GM23248 (cell line): ENCODE data around the gene DNMT3B. TPM values are rescaled to one million over a fixed set of nuclear protein-coding genes. Genes with fewer than 3 reads are reported as not detected.

Experiments used
- DNase-seq: peaks from one replicate; pipeline ENCODE4 v3.0.0-alpha.2; 2015
- H2AFZ ChIP-seq: fragments of 200-600 bp; sonication (generic); 2 replicates; pipeline ENCODE4 v1.6.1; 2016; ENCODE audit warnings: antibody characterized with exemption
- H3F3A ChIP-seq: fragments of 200-600 bp; sonication (generic); 2 replicates; pipeline ENCODE4 v1.6.1; 2016; ENCODE audit warnings: mild to moderate bottlenecking, antibody characterized with exemption, mixed run types; ENCODE audit not compliant: insufficient read depth
- H3K27ac ChIP-seq: fragments of 200-600 bp; sonication (generic); 2 replicates; pipeline ENCODE4 v1.5.1; 2016; ENCODE audit warnings: mild to moderate bottlenecking
- H3K27me3 ChIP-seq: fragments of 200-600 bp; sonication (generic); replicated peaks from 2 replicates; pipeline ENCODE4 v1.6.1; 2016; ENCODE audit warnings: mild to moderate bottlenecking; ENCODE audit not compliant: insufficient read depth
- H3K36me3 ChIP-seq: fragments of 200-600 bp; sonication (generic); 2 replicates; pipeline ENCODE4 v1.6.1; 2016; ENCODE audit warnings: low read depth, mild to moderate bottlenecking
- H3K4me1 ChIP-seq: fragments of 200-600 bp; sonication (generic); 2 replicates; pipeline ENCODE4 v1.6.1; 2016; ENCODE audit warnings: mild to moderate bottlenecking; ENCODE audit not compliant: insufficient read depth
- H3K4me2 ChIP-seq: fragments of 200-600 bp; sonication (generic); one replicate; pipeline ENCODE4 v1.6.1; 2016; ENCODE audit warnings: mild to moderate bottlenecking; ENCODE audit not compliant: unreplicated experiment
- H3K4me3 ChIP-seq: fragments of 200-600 bp; sonication (generic); 2 replicates; pipeline ENCODE4 v1.5.1; 2016; ENCODE audit warnings: mild to moderate bottlenecking
- H3K79me2 ChIP-seq: fragments of 200-600 bp; sonication (generic); 2 replicates; pipeline ENCODE4 v1.6.1; 2016; ENCODE audit warnings: mild to moderate bottlenecking; ENCODE audit not compliant: insufficient read depth
- H3K9ac ChIP-seq: fragments of 200-600 bp; sonication (generic); 2 replicates; pipeline ENCODE4 v1.6.1; 2016; ENCODE audit warnings: mild to moderate bottlenecking
- H3K9me2 ChIP-seq: fragments of 200-600 bp; sonication (generic); 2 replicates; pipeline ENCODE4 v1.6.1; 2016; ENCODE audit warnings: mixed run types, mild to moderate bottlenecking, moderate library complexity; ENCODE audit not compliant: insufficient read depth
- H3K9me3 ChIP-seq: fragments of 200-600 bp; sonication (generic); one replicate; pipeline ENCODE4 v1.6.1; 2017; ENCODE audit warnings: low read depth
- H4K20me1 ChIP-seq: fragments of 200-600 bp; sonication (generic); 2 replicates; pipeline ENCODE4 v1.6.0; 2016; ENCODE audit not compliant: insufficient read depth
- EZH2 ChIP-seq: fragments of 200-600 bp; sonication (generic); IDR thresholded peaks from 2 replicates; pipeline ENCODE4 v1.6.1; 2018; ENCODE audit warnings: antibody characterized with exemption, mild to moderate bottlenecking; ENCODE audit not compliant: insufficient read depth, poor library complexity, severe bottlenecking
- EZH2phosphoT487 ChIP-seq: fragments of 200-600 bp; sonication (generic); IDR thresholded peaks from 2 replicates; pipeline ENCODE4 v1.6.1; 2018; ENCODE audit warnings: antibody characterized with exemption, moderate library complexity, mild to moderate bottlenecking, low read depth; ENCODE audit not compliant: insufficient read depth
- WGBS, 2 experiments: methylation state at CpG; one replicate each; pipeline ENCODE4 v1.1.6; 2015 to 2017; ENCODE audit warnings: low lambda C conversion rate in 2 of 2, low coverage in 1 of 2; ENCODE audit errors: missing lambda C conversion rate in 2 of 2; 5-methylcytosine and 5-hydroxymethylcytosine counted together
- in situ Hi-C: fragments of 300-500 bp; cut with MboI; formaldehyde crosslinking; loops from 2 replicates; pipeline ENCODE4 v1.15.0; 2020
- polyA plus RNA-seq: library from polyadenylated mRNA; unstranded; fragments of >200 nt; fragmentation: Nextera tagmentation; extraction: Ambion mirVana; gene quantifications from 2 replicates; pipeline ENCODE4 v1.2.1, GENCODE V29; 2016
- total RNA-seq: library from RNA; depleted of rRNA; stranded (reverse); fragments of >200 nt; shearing (Covaris generic); gene quantifications from 2 replicates; pipeline ENCODE4 v1.2.3, GENCODE V29; 2014

Gene DNMT3B
- total and polyA plus RNA-seq, 2 experiments from 2014 or later = 0.85 to 1.5 TPM

- H3F3A ChIP-seq = no peaks in the 10 kb centered on the region
- no peaks in the 10 kb centered on the region for H3K9me3 ChIP-seq
- H2AFZ ChIP-seq = no peak overlapping the region
- H3K4me2 ChIP-seq = no peak overlapping the region
- H3K4me3 ChIP-seq = no peak overlapping the region
- in situ Hi-C loops = loop anchor here (5.0 to 25.0 kb wide), 2 partner anchors 104 to 244 kb away; no protein-coding TSS in a partner anchor
- H3K36me3 ChIP-seq = no peaks in the 10 kb centered on the region
- H3K4me1 ChIP-seq = 0 out of 2 replicates have a peak, but pooled peaks cover 11% of the 10 kb centered on the region
- H3K9me2 ChIP-seq = no peaks in the 10 kb centered on the region
- no peak overlapping the region for H3K27ac ChIP-seq
- H3K27me3 ChIP-seq = no peaks in the 10 kb centered on the region
- H3K9ac ChIP-seq = no peak overlapping the region
- no peaks in the 10 kb centered on the region for H4K20me1 ChIP-seq
- TF ChIP-seq EZH2 = no peak
- TF ChIP-seq EZH2phosphoT487 = no peak
- WGBS, 2 experiments = 92 to 93% methylated on average over 18 of the region's 18 CpGs
- H3K79me2 ChIP-seq = no peaks in the 10 kb centered on the region
- no peak for DNase-seq
Measured at GRCh38 chr20:32780749-32781655, 18.8 kb downstream of the DNMT3B start.

GRCh38 chr20:32784369-32785080 is 22.3 kb downstream of the DNMT3B start:
- Histone ChIP-seq H3K27me3 (no peaks in the 10 kb centered on the region), H3K79me2 (no peaks in the 10 kb centered on the region), H3K27ac (no peak overlapping the region), H3K4me2 (no peak overlapping the region), H2AFZ (no peak overlapping the region), H3K4me1 (no peaks in the 10 kb centered on the region), H4K20me1 (no peaks in the 10 kb centered on the region), H3K9ac (no peak overlapping the region), H3K9me3 (no peaks in the 10 kb centered on the region), H3F3A (no peaks in the 10 kb centered on the region), H3K36me3 (no peaks in the 10 kb centered on the region), H3K9me2 (no peaks in the 10 kb centered on the region), H3K4me3 (no peak overlapping the region)
- DNase-seq = no peak
- 84% methylated on average over 13 of the region's 13 CpGs for WGBS, 2 experiments
- no peak for TF ChIP-seq EZH2
- TF ChIP-seq EZH2phosphoT487 = no peak
- in situ Hi-C loops = loop anchor here (5.0 to 25.0 kb wide), 2 partner anchors 107 to 247 kb away; no protein-coding TSS in a partner anchor

GRCh38 chr20:32786059-32786760 is 24.0 kb downstream of the DNMT3B start:
- Histone ChIP-seq H3K36me3 (no peaks in the 10 kb centered on the region), H3F3A (no peaks in the 10 kb centered on the region), H4K20me1 (no peaks in the 10 kb centered on the region), H3K27me3 (no peaks in the 10 kb centered on the region), H3K9ac (no peak overlapping the region), H3K4me3 (no peak overlapping the region), H3K79me2 (no peaks in the 10 kb centered on the region), H3K4me1 (no peaks in the 10 kb centered on the region), H2AFZ (no peak overlapping the region), H3K27ac (no peak overlapping the region), H3K9me2 (no peaks in the 10 kb centered on the region), H3K9me3 (no peaks in the 10 kb centered on the region), H3K4me2 (no peak overlapping the region)
- DNase-seq = no peak
- 92 to 95% methylated on average over 16 of the region's 16 CpGs for WGBS, 2 experiments
- TF ChIP-seq EZH2phosphoT487 (no peak), EZH2 (no peak)
- in situ Hi-C loops = loop anchor here (25.0 kb wide), 1 partner anchor 249 kb away; no protein-coding TSS in a partner anchor

- Histone ChIP-seq H2AFZ (no peak overlapping the region), H3K27me3 (no peaks in the 10 kb centered on the region), H4K20me1 (no peaks in the 10 kb centered on the region), H3K79me2 (no peaks in the 10 kb centered on the region), H3K27ac (no peak overlapping the region), H3F3A (no peaks in the 10 kb centered on the region), H3K4me2 (no peak overlapping the region), H3K9me3 (no peaks in the 10 kb centered on the region), H3K4me1 (no peaks in the 10 kb centered on the region), H3K9ac (no peak overlapping the region), H3K4me3 (no peak overlapping the region), H3K36me3 (no peaks in the 10 kb centered on the region), H3K9me2 (no peaks in the 10 kb centered on the region)
- DNase-seq = no peak
- no peak for TF ChIP-seq EZH2phosphoT487
- no peak for TF ChIP-seq EZH2
- in situ Hi-C loops = loop anchor here (25.0 kb wide), 1 partner anchor 250 kb away; no protein-coding TSS in a partner anchor
- WGBS, 2 experiments = 95% methylated on average over 16 of the region's 16 CpGs
Measured at GRCh38 chr20:32787168-32787567, 25.0 kb downstream of the DNMT3B start.
